Fibroblast of skin of left biceps (primary cell): ENCODE results near the gene CHD3.
"Not testable (repeated sequence)": the region's sequence is repeated elsewhere in the genome, so short reads cannot be mapped to it uniquely, and the experiment has no call there.

ENCODE experiments used
- DNase-seq, 2 experiments: peaks; one replicate each; pipeline ENCODE4 v3.0.0-alpha.2; 2013; ENCODE audit warnings: low read depth in 2 of 2

CHD3 gene

DNA sequence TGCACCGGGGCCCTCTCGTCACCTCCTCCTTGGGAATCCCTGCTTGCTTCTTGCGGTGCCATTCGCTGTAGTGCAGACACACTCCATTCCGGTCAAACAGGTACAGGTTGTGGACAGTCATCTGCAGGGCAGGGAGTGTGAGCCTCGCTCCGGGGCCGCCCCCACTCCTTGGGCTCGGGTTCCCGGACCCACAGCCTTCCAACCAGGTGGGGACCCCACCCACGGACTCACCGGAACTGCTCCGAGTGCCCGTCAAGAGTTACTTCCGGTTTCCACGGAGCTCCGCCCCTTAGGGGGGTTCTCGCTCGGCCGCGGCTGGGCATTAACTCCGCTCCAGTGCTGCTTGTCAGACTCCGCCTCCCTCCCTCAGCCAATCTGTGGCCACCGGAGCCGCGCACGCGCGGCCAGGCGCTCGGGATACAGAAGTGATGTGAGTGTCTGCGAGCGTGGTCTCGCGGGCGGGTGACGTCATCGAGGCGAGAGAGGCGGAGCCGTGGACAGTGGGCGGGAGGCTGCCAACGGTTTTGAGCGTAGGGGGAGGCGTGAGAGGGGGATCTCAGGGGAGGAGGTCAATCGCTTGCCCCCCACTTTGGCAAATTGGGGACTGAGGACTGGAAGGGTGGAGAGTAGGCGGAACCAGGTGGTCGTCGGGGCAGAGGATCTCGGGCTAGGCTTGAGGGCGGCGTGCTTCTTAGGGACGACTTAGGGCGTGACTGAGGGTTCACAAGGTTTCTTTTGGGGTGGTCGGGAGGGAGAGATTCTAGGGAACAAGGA is 43.3 kb downstream of the CHD3 start, which contains the start of the genes CNTROB and TRAPPC1:
Gene CNTROB, plus strand, starts transcription at position 498 of the 774 bp plus-strand sequence. CDS start 874 bp downstream, outside the sequence.
Gene TRAPPC1, minus strand, starts transcription at position 238 of the 774 bp plus-strand sequence. Its CDS starts 117 bp downstream, at position 121.
- DNase-seq = peak; percentile 96 to 98

DNA sequence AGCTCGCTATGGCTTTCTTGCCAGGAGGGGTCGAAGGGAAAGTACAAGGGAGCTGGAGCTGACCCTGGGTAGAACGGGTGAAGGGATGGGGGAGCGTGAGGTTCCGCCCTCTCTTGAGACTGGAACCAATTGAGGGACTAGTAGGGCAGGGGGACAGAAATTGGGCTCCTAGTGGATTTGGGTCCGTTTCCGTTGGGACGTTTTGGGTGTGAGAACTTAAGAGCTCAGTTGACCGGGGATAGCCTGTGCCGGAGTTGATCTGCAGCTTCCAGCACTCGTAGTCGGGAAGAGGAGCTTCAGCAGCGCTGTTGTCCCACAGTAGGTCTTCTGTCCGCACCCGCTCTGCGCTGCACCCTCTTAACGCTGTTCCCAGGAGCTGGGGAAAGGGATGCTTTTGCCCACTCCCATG is 43.9 kb downstream of the CHD3 start:
- no peak for DNase-seq

DNA sequence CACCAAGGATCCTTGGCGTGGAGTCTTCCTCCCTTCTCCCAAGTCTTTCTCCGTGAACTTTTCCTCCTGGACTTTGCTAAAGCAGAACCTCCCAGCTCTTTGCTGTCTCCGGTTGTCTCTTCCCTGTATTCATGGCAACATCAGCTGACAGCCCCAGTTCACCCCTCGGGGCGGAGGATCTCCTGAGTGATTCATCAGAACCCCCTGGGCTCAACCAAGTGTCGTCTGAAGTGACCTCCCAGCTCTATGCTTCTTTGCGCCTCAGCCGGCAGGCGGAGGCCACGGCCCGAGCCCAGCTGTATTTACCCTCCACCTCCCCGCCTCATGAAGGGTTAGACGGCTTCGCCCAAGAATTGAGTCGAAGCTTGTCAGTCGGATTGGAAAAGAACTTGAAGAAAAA is 44.4 kb downstream of the CHD3 start:
- DNase-seq = no peak

DNA sequence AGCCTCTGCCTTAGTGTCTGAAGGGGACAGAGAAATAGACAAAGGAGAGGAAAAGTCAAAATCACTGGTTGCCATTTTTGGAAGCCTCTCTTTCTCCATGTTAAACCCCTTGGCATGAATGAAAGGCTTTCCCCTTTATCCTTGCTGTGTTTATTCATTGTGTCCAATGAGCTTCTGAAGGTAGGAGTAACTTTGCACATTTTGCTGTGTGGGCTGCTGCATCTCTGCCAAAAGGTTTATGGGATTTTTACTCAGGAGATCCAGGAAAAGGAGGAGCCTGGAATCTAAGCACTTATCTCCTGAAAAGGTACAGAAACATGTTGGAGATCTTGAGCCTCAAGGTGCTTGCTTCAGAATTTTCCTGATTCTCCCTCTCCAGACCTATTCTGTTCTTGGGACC is 47.3 kb downstream of the CHD3 start:
- no peak for DNase-seq

DNA sequence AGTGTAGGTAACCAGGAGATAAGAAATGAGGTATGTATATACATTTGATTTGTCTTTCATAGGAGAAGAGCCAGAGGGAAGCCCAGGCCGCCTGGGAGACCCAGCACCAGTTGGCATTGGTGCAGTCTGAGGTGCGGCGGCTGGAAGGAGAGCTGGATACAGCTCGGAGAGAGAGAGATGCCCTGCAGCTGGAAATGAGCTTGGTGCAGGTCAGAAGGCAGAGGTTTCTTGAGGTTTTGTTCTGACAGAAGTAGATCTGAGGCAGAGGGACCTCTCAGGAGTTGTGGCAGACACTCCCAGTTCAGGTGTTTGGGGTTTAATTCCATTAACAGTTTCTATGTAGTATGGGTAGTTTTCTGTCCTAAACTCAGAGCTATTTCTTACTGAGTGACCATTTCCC is 51.4 kb downstream of the CHD3 start:
- DNase-seq = no peak

DNA sequence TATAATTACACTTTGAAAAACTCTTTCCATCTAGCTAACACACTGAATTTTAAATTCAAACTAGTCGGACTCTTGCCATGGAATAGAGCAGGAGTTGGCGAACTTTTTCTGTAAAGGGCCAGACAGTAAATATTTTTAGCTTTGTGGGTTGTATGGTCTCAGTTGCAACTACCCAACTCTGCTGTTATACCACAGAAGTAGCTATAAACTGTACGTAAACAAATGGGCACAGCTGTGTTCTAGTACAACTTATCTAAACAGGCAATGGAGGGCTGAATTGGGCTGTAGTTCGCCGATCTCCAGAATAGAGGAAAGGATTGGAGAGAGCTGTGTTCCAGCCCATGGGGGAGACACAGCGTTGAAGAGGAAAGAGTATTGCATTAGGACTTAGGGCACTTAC is 52.2 kb downstream of the CHD3 start:
- DNase-seq = no peak

DNA sequence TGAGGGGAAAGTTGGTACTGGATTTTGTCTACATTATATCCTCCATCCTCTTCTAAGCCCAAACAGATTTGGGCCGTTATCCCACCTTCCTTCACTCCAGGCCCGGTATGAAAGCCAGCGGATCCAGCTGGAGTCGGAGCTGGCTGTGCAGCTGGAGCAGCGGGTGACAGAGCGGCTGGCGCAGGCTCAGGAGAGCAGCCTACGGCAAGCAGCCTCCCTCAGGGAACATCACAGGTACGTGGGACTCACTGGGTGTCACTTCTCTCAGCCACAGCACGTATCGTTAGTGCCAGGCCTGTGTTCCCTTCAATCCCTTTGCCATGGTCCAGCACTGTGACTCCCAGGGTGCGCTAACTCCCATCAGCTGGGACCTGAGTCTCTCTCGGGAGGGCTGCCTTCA is 54.7 kb downstream of the CHD3 start:
- DNase-seq = no peak

DNA sequence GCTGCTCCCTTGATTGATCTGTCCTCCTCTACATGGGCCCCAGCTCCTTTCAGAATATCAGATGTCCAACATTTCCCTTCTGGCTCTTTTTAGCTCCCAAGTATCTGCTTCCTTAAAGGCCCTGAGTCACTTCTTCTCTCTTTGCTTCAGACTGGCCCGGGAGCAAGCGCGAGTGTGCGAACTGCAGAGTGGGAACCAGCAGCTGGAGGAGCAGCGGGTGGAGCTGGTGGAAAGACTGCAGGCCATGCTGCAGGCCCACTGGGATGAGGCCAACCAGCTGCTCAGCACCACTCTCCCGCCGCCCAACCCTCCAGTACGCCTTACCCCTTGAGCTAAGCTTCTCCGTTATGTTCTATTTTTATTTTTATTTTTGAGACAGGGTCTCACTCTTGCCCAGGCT is 55.7 kb downstream of the CHD3 start:
- no peak for DNase-seq

DNA sequence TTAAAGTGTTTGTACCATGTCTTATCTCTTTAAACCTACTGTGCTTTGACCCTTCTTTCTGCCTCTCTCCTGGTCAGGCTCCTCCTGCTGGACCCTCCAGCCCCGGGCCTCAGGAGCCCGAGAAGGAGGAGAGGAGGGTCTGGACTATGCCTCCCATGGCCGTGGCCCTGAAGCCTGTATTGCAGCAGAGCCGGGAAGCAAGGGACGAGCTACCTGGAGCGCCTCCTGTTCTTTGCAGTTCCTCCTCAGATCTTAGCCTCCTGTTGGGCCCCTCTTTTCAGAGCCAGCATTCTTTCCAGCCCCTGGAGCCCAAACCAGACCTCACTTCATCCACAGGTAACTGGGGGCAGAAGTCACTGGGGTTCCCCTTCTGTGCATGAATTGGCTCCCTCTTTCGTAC is 57.1 kb downstream of the CHD3 start:
- no peak for DNase-seq

DNA sequence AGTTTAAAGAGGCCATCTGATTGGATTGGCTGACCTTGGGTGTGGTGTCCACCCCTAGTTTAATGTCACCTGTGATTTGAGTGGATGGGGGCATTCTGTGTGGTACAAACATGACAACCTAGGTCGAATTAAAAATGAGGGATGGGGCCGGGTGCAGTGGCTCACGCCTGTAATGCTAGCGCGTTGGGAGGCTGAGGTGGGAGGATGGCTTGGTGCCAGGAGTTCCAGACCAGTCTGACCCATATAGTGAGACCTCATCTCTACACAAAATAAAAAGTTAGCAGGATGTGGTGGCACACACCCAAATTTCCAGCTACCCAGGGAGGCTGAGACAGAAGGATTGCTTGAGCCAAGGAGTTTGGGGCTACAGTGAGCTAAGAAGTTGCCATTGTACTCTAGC is 57.9 kb downstream of the CHD3 start:
- DNase-seq = no peak

DNA sequence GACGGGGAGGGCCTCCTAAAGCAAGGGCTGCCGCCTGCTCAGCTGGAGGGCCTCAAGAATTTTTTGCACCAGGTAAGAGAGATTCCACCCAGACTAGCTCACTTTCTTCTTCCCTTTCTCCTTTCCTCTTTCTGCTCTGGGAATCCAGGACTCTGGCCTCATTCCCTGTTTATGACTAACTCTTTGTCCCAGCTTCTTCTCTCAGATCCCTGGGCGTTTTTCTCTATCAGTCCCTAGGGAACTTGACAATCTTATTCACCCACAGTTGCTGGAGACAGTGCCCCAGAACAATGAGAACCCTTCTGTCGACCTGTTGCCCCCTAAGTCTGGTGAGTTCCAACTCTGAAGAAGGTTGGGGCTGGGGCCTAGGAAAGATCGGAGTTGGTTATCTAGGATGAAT is 59.1 kb downstream of the CHD3 start:
- DNase-seq = no peak

DNA sequence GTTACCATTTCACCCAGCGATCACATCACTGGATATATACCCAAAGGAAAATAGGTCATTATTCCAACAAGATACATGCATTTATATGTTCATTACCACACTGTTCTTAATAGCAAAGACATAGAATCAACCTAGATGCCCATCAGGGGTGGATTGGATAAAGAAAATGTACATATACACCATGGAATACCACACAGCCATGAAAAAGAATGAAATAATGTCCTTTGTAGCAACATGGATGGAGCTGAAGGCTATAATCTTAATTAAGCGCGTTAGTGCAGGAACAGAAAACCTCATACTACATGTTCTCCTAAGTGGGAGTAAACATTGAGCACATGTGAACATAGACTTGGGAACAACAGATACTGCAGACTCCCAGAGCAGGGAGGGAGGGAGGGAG is 62.0 kb downstream of the CHD3 start:
- DNase-seq = no peak

DNA sequence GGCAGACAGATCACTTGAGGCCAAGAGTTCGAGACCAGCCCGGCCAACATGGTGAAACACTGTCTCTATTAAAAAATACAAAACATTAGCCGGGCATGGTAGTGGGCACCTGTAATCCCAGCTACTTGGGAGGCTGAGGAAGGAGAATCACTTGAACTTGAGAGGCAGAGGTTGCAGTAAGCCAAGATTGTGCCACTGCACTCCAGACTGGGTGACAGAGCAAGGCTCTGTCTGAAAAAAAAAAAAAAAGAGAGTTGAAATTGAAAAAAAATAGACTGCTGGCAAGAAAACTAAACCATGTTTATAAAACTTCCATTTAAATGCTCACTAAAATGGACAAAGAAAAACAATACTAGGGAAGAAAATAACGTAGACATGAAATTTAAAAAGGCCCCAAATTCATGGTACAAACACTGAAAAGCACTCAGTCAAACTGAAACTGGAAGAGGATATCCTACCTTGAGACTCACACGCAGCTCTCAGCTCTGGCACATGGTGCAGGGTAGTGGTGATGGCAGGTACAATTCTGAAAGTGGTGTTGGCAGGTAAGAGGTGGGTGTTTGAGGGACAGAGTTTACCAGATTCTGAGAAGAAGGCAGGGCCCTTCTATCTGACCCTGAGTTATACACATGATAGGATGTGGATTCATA is 62.7 kb downstream of the CHD3 start:
- DNase-seq = no peak

DNA sequence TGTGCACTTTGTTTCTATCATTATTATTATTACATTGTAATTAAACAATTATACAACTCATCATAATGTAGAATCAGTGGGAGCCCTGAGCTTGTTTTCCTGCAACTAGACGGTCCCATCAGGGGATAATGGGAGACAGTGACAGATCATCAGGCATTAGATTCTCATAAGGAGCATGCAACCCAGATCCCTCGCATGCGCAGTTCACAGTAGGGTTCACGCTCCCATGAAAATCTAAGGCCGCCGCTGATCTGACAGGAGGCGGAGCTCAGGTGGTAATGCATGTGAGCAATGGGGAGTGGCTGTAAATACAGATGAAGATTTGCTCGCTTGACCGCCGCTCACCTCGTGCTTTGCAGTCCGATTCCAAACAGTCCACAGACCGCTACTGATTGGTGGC is 64.7 kb downstream of the CHD3 start:
- DNase-seq = not testable (repeated sequence)

DNA sequence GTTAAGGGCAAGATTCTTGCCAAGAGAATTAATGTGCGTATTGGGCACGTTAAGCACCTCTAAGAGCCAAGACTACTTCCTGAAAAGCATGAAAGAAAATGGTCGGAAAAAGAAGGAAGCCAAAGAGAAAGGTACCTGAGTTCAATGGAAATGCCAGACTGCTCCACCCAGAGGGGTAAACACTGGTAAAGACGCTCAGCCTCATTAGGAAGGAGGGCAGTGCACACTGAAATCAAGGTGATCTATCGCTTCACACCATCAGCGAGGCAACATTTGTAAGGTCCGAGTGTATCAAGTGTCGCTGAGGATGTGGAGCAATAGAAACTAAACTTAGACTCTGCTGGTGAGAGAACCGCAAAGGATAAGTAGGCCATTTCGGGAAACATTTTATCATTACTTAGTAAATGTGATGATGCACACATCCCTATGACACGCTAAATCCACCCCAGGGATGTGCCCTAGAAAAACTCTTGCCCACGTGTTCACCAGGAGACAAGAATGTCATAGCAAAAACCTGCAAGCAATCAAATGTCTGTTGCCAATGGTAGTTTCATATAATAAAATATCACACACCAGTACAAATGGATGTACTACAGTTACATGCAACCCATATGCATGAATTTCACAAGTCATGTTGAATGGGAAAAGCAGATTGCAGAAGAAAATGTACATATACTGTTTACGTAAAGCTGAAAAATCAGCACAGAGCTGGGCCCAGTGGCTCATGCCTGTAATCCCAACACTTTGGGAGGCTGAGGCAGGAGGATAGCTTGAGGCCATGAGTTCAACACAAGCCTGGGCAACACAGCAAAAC is 67.0 kb downstream of the CHD3 start:
- DNase-seq = no peak

DNA sequence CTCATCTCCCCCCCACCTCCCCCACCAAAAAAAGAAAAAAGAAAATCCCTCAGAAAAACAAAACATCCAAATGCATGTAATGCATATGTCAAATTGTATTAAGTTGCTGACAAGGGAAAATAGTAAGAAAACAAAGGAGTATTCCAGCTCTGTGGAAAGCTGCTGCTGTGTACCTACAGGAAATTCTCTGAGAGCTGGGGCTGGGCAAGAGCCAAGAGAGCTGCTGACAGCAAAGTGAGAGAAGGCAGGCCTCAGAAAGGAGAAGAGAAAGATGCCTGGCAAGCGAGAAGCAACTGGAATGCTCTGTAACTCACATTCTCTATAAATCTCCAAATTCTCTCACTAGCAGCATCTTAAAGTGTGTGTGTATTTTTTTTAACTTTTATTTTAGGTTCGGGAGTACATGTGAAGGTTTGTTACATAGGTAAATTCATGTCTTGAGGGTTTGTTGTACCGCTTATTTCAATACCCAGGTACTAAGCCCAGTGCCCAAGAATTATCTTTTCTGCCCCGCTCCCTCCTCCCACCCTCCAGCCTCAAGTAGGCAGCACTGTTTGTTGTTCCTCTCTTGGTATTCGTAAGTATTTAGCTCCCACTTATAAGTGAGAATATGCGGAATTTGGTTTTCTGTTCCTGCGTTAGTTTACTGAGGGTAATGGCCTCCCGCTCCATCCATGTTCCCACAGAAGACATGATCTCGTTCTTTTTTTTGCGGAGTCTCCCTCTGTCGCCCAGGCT is 67.8 kb downstream of the CHD3 start:
- DNase-seq = peak; percentile 25 to 33

DNA sequence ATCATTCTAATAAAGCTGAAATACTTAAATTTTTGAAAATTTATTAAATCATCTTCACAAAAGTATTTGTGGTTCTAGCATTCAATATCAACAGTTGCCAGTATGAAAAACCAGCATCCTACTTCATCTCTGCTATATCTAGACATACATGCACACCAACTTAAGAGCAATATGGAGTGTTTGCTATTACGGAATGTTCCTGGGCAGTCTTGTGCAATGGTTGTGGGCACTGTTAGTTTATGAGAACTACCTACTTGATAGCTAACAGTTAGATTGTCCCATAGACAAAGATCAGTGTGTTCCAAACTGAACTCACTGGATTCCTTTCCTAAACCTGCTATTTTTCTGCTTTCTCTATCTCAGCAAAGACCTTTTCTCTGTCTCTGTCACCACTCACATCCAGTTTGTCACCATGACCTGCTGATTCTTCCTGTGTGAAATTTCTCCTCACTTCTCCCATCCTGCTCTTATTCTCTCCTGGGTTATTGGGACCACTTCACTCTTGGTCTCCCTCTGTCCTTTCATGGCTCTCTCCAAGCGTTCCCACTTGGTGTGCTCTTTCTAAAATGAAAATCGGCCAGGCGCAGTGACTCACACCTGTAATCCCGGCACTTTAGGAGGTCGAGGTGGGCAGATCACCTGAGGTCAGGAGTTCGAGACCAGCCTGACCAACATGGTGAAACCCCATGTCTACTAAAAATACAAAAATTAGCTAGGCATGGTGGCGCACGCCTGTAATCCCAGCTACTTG is 71.1 kb downstream of the CHD3 start:
- no peak for DNase-seq

DNA sequence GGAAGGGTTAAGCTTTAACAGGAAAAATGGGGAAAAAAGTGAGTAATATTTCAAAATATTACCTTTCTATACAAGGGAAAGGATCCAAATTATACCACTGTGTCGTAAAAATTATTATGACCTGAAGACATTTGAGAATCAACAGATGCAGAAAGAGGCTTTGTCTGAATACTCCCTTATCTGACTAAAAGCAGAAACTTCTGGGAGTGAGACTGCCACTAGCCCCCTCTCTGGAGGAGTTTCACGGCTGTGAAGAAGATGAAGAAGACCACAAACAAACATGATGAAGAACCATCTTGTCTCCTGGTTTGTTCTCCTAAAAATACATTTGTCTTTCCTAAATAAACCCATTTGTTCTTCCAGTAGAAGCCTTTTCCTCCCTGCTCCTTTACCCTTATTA is 72.8 kb downstream of the CHD3 start:
- no peak for DNase-seq
